H9 (cell line): ENCODE results near the gene SEC23A. TPM values are rescaled to one million over a fixed set of nuclear protein-coding genes. Genes with fewer than 3 reads are reported as not detected.

Experiments used
- DNase-seq: peaks from one replicate; pipeline ENCODE4 v3.0.0-alpha.2; 2017
- H2AFZ ChIP-seq: one replicate; pipeline ENCODE4 v1.6.1; 2013; ENCODE audit warnings: mild to moderate bottlenecking, low read length, control low read depth, moderate library complexity
- H2AK5ac ChIP-seq: 2 replicates; pipeline ENCODE4 v1.6.1; 2013; ENCODE audit warnings: low read length, control low read depth, mixed read lengths; ENCODE audit not compliant: insufficient read length
- H2BK120ac ChIP-seq: one replicate; pipeline ENCODE4 v1.6.1; 2013; ENCODE audit warnings: low read depth, mild to moderate bottlenecking, low read length, control low read depth, inconsistent platforms; ENCODE audit not compliant: poor library complexity, severe bottlenecking
- H2BK12ac ChIP-seq: 2 replicates; pipeline ENCODE4 v1.6.1; 2013; ENCODE audit warnings: low read length, control low read depth, mixed read lengths, low read depth; ENCODE audit not compliant: insufficient read length
- H2BK15ac ChIP-seq: 2 replicates; pipeline ENCODE4 v1.6.1; 2013; ENCODE audit warnings: low read depth, low read length, control low read depth
- H2BK20ac ChIP-seq: one replicate; pipeline ENCODE4 v1.6.1; 2013; ENCODE audit warnings: low read depth, mild to moderate bottlenecking, low read length, control low read depth, inconsistent platforms; ENCODE audit not compliant: poor library complexity, severe bottlenecking
- H2BK5ac ChIP-seq: 2 replicates; pipeline ENCODE4 v1.6.1; 2013; ENCODE audit warnings: low read length, control low read depth, mixed read lengths; ENCODE audit not compliant: insufficient read length
- H3K14ac ChIP-seq: 2 replicates; pipeline ENCODE4 v1.6.1; 2013; ENCODE audit warnings: low read length, control low read depth; ENCODE audit not compliant: insufficient read depth
- H3K18ac ChIP-seq: 2 replicates; pipeline ENCODE4 v1.6.1; 2013; ENCODE audit warnings: low read depth, mild to moderate bottlenecking, mixed read lengths, low read length, control low read depth; ENCODE audit not compliant: insufficient read length
- H3K23ac ChIP-seq: 2 replicates; pipeline ENCODE4 v1.6.1; 2013; ENCODE audit warnings: low read length, control low read depth, mixed read lengths, low read depth; ENCODE audit not compliant: insufficient read length
- H3K23me2 ChIP-seq: 2 replicates; pipeline ENCODE4 v1.6.1; 2013; ENCODE audit warnings: low read depth, mild to moderate bottlenecking, mixed read lengths, low read length, control low read depth; ENCODE audit not compliant: insufficient read length, poor library complexity, severe bottlenecking
- H3K27ac ChIP-seq: 2 replicates; pipeline ENCODE4 v1.5.1; 2013; ENCODE audit warnings: low read length, control low read depth, mixed read lengths, low read depth; ENCODE audit not compliant: insufficient read length
- H3K27me3 ChIP-seq: 2 replicates; pipeline ENCODE4 v1.6.1; 2013; ENCODE audit warnings: low read length, control low read depth, inconsistent platforms; ENCODE audit not compliant: insufficient read depth
- H3K4ac ChIP-seq: 2 replicates; pipeline ENCODE4 v1.6.1; 2013; ENCODE audit warnings: low read depth, mild to moderate bottlenecking, control low read depth, inconsistent platforms, low read length, moderate library complexity
- H3K4me1 ChIP-seq: 2 replicates; pipeline ENCODE4 v1.6.1; 2013; ENCODE audit warnings: low read length, control low read depth, inconsistent platforms; ENCODE audit not compliant: insufficient read depth
- H3K4me2 ChIP-seq: 2 replicates; pipeline ENCODE4 v1.6.1; 2013; ENCODE audit warnings: low read length, control low read depth, mixed read lengths; ENCODE audit not compliant: insufficient read length, insufficient read depth
- H3K56ac ChIP-seq: 2 replicates; pipeline ENCODE4 v1.6.1; 2013; ENCODE audit warnings: low read depth, mild to moderate bottlenecking, mixed read lengths, low read length, control low read depth; ENCODE audit not compliant: insufficient read length
- H3K79me1 ChIP-seq: 2 replicates; pipeline ENCODE4 v1.6.1; 2013; ENCODE audit warnings: low read depth, mild to moderate bottlenecking, moderate library complexity, low read length, control low read depth, inconsistent platforms; ENCODE audit not compliant: insufficient read depth, poor library complexity, severe bottlenecking
- H3K79me2 ChIP-seq: 2 replicates; pipeline ENCODE4 v1.6.1; 2013; ENCODE audit warnings: low read length, control low read depth, inconsistent platforms; ENCODE audit not compliant: insufficient read depth
- H3K9ac ChIP-seq: 2 replicates; pipeline ENCODE4 v1.6.1; 2013; ENCODE audit warnings: low read length, control low read depth, mixed read lengths; ENCODE audit not compliant: insufficient read length; ENCODE audit errors: extremely low read depth
- H3K9me3 ChIP-seq: one replicate; pipeline ENCODE4 v1.6.1; 2013; ENCODE audit warnings: low read depth, low read length, inconsistent platforms; ENCODE audit not compliant: control insufficient read depth
- H3T11ph ChIP-seq: one replicate; pipeline ENCODE4 v1.6.1; 2013; ENCODE audit warnings: mild to moderate bottlenecking, low read length, control low read depth, inconsistent platforms
- H4K20me1 ChIP-seq: one replicate; pipeline ENCODE4 v1.6.1; 2013; ENCODE audit not compliant: control insufficient read depth, insufficient read length, insufficient read depth
- H4K5ac ChIP-seq: 2 replicates; pipeline ENCODE4 v1.6.1; 2013; ENCODE audit warnings: low read depth, mild to moderate bottlenecking, mixed read lengths, low read length, control low read depth; ENCODE audit not compliant: insufficient read length
- H4K8ac ChIP-seq: replicated peaks from 2 replicates; pipeline ENCODE4 v1.6.1; 2013; ENCODE audit warnings: low read length, control low read depth, mixed read lengths, low read depth; ENCODE audit not compliant: insufficient read length
- H4K91ac ChIP-seq: 2 replicates; pipeline ENCODE4 v1.6.1; 2013; ENCODE audit warnings: low read depth, mild to moderate bottlenecking, moderate library complexity, mixed read lengths, low read length, control low read depth; ENCODE audit not compliant: insufficient read length
- H3K27ac Mint-ChIP-seq, 3 experiments: 2 replicates in 2 of 3; 3 replicates in 1 of 3; pipeline ENCODE4 v1.8.0; 2020 to 2021; ENCODE audit warnings: mixed read lengths in 3 of 3, mild to moderate bottlenecking in 1 of 3, moderate library complexity in 1 of 3
- H3K27me3 Mint-ChIP-seq: 2 replicates; pipeline ENCODE4 v1.8.0; 2021; ENCODE audit warnings: low read depth, mild to moderate bottlenecking, moderate library complexity, mixed read lengths
- H3K36me3 Mint-ChIP-seq, 3 experiments: 2 replicates in 2 of 3; 3 replicates in 1 of 3; pipeline ENCODE4 v1.8.0; 2020 to 2021; ENCODE audit warnings: low read depth in 3 of 3, mixed read lengths in 3 of 3; ENCODE audit not compliant: insufficient read depth in 1 of 3
- H3K4me1 Mint-ChIP-seq, 2 experiments: 2 replicates each; pipeline ENCODE4 v1.8.0; 2020; ENCODE audit warnings: mixed read lengths in 2 of 2
- H3K4me3 Mint-ChIP-seq, 2 experiments: 2 replicates in 1 of 2; 3 replicates in 1 of 2; pipeline ENCODE4 v1.8.0; 2020 to 2021; ENCODE audit warnings: mild to moderate bottlenecking in 2 of 2, mixed read lengths in 2 of 2, moderate library complexity in 1 of 2
- H3K9me3 Mint-ChIP-seq, 2 experiments: 2 replicates in 1 of 2; 3 replicates in 1 of 2; pipeline ENCODE4 v1.8.0; 2020; ENCODE audit warnings: mild to moderate bottlenecking in 2 of 2, mixed read lengths in 2 of 2, moderate library complexity in 1 of 2
- CTCF ChIP-seq: fragments of 200-600 bp; sonication (generic); conservative IDR thresholded peaks from 3 replicates; pipeline ENCODE4 v1.8.0; 2021; ENCODE audit warnings: antibody characterized with exemption, mild to moderate bottlenecking
- WGBS: extraction: QIAGEN DNeasy Blood & Tissue Kit; methylation state at CpG from one replicate; pipeline ENCODE4 v1.1.7; 2013; ENCODE audit warnings: missing lambda C conversion rate, low lambda C conversion rate, mixed read lengths; ENCODE audit not compliant: insufficient read length; ENCODE audit errors: extremely low coverage; 5-methylcytosine and 5-hydroxymethylcytosine counted together
- total RNA-seq: library from RNA; stranded (reverse); gene quantifications from 2 replicates; pipeline ENCODE4 v1.2.1, GENCODE V29; 2021

Gene SEC23A
- total RNA-seq, 1 experiment from 2014 or later, result 55.3 TPM

GRCh38 chr14:38993981-38994380 is 109.1 kb downstream of the SEC23A start:
- H3T11ph ChIP-seq, result no peak overlapping the region
- no peaks in the 10 kb centered on the region for H3K27me3 ChIP-seq
- no peak overlapping the region for H3K4ac ChIP-seq
- H3K27ac Mint-ChIP-seq, result no peak overlapping the region
- H3K36me3 Mint-ChIP-seq, result no peaks in the 10 kb centered on the region
- H2BK5ac ChIP-seq, result no peak overlapping the region
- H3K4me1 ChIP-seq, result no peaks in the 10 kb centered on the region
- no peaks in the 10 kb centered on the region for H3K9me3 Mint-ChIP-seq
- no peak overlapping the region for H2AFZ ChIP-seq
- peaks cover 0 to 3% of the 10 kb centered on the region in 2 experiments; a peak in 1 of 4 replicates for H3K4me1 Mint-ChIP-seq
- no peaks in the 10 kb centered on the region for H4K20me1 ChIP-seq
- no peak overlapping the region for H3K23ac ChIP-seq
- TF ChIP-seq CTCF, result no peak
- H2BK20ac ChIP-seq, result no peak overlapping the region
- no peak overlapping the region for H3K56ac ChIP-seq
- WGBS, result no CpG with 5 or more reads among the region's 2 CpGs
- H3K18ac ChIP-seq, result no peak overlapping the region
- no peaks in the 10 kb centered on the region for H3K79me2 ChIP-seq
- no peak overlapping the region for H4K8ac ChIP-seq
- H3K9ac ChIP-seq, result no peak overlapping the region
- H3K27ac ChIP-seq, result no peak overlapping the region
- no peak overlapping the region for H3K14ac ChIP-seq
- H3K4me3 Mint-ChIP-seq, result no peak overlapping the region
- H3K23me2 ChIP-seq, result no peaks in the 10 kb centered on the region
- DNase-seq, result no peak
- no peak overlapping the region for H3K4me2 ChIP-seq
- no peak overlapping the region for H2BK120ac ChIP-seq
- no peaks in the 10 kb centered on the region for H3K9me3 ChIP-seq
- no peak overlapping the region for H4K91ac ChIP-seq
- H4K5ac ChIP-seq, result no peak overlapping the region
- H3K79me1 ChIP-seq, result no peaks in the 10 kb centered on the region
- no peak overlapping the region for H2BK15ac ChIP-seq
- H3K27me3 Mint-ChIP-seq, result no peaks in the 10 kb centered on the region
- H2BK12ac ChIP-seq, result no peak overlapping the region
- no peak overlapping the region for H2AK5ac ChIP-seq
